ENCODE results near the gene TEX52.

The TEX52 gene

DNA sequence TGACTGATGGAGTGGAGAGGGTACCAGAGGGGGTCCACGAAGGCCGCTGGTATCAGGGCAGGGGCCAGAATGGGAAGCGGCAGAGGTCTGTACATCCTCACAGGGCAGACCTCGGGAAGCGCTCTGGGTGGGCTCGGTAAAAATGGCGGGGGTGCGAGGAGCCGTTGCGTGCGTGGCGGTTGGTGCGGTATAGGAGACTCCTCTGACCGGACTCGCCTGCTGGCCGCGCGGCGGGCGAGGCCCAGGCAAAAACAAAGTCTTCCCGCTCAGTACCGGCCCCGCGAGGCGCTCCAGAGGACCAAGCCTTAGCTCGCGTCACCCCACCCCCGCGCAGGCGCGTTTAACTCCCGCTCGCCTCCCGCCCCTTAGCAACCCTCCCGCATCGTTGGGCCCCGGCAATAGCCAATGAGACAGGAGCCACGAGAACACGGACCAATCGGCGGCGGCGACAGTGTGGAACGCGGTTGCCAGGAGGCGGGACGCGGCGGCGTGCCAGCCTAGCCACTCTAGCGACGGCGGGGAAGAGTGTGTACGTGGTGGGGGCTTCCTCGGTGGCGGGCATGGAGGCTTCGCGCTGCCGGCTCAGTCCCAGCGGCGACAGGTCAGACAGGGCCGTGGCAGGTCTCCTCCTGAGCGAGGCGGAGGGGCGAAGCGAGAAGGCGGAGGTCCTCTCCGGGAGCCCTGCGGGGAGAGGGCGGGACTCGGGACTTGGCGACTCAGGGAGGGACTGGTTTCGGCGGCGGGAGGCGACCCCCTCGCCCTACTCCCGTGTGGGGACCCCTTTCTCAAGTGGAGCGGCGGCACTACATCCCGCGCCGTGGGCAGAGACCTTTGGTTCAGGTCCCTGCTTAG is 33.8 kb upstream of the TEX52 start, which contains the start of gene TULP3:
Gene TULP3, plus strand, starts transcription at position 504 of the 852 bp plus-strand sequence. Its CDS starts 57 bp downstream, at position 561.
- peaks cover 23% of the 10 kb centered on the region for H3K4me1 ChIP-seq (ENCODE audit: insufficient read depth, low read length)
- DNase-seq (peak; percentile 98), ATAC-seq (ENCODE audit: insufficient read depth, low read depth) (peak; percentile 96)
- H4K20me1 ChIP-seq (ENCODE audit: insufficient read depth, low read length), result no peaks in the 10 kb centered on the region; the same call in 1 of the 2 replicates
- H3K27me3 ChIP-seq (ENCODE audit: insufficient read depth, low read length, poor library complexity), result no peaks in the 10 kb centered on the region
- peaks cover 34% of the 10 kb centered on the region for H3K36me3 ChIP-seq (ENCODE audit: insufficient read depth, low read length)
- H3K79me2 ChIP-seq (ENCODE audit: insufficient read depth, low read length), result peaks cover 36% of the 10 kb centered on the region
- peak within 1 kb of the TSS; percentile 67 for H3K9ac ChIP-seq (ENCODE audit: low read depth, low read length)
- H3K4me3 ChIP-seq (ENCODE audit: low read depth in 1 of 2, low read length in 2 of 2), result peak within 1 kb of the TSS; percentile 83 to 87; a peak in 3 of 4 replicates
- H2AFZ ChIP-seq (ENCODE audit: low read depth, low read length), result peak within 1 kb of the TSS; percentile 93
- H3K4me2 ChIP-seq (ENCODE audit: insufficient read depth, low read length), result peak within 1 kb of the TSS; percentile 68
- H3K27ac ChIP-seq (ENCODE audit: low read length), result peak within 1 kb of the TSS; percentile 80
- TF ChIP-seq, protein P1, sequence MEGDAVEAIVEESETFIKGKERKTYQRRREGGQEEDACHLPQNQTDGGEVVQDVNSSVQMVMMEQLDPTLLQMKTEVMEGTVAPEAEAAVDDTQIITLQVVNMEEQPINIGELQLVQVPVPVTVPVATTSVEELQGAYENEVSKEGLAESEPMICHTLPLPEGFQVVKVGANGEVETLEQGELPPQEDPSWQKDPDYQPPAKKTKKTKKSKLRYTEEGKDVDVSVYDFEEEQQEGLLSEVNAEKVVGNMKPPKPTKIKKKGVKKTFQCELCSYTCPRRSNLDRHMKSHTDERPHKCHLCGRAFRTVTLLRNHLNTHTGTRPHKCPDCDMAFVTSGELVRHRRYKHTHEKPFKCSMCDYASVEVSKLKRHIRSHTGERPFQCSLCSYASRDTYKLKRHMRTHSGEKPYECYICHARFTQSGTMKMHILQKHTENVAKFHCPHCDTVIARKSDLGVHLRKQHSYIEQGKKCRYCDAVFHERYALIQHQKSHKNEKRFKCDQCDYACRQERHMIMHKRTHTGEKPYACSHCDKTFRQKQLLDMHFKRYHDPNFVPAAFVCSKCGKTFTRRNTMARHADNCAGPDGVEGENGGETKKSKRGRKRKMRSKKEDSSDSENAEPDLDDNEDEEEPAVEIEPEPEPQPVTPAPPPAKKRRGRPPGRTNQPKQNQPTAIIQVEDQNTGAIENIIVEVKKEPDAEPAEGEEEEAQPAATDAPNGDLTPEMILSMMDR (IDR thresholded peaks at IDR 0.05; ENCODE audit: borderline replicate concordance, extremely low read depth, low read length, poor library complexity, severe bottlenecking), result no peak
- TF ChIP-seq EZH2 (IDR thresholded peaks at IDR 0.05; ENCODE audit: borderline replicate concordance, low read depth, low read length, severe bottlenecking), result no peak
- no peaks in the 10 kb centered on the region for H3K9me3 ChIP-seq (ENCODE audit: insufficient read depth, low read length, severe bottlenecking)

GRCh38 chr12:2890001-2890387 is 33.2 kb upstream of the TEX52 start:
- Histone ChIP-seq H2AFZ (ENCODE audit: low read depth, low read length) (peak overlapping the region; percentile 67), H3K4me1 (ENCODE audit: insufficient read depth, low read length) (peaks cover 23% of the 10 kb centered on the region), H3K4me3 (ENCODE audit: low read depth in 1 of 2, low read length in 2 of 2) (peak overlapping the region; percentile 14 to 87; a peak in 3 of 4 replicates), H3K36me3 (ENCODE audit: insufficient read depth, low read length) (peaks cover 38% of the 10 kb centered on the region), H3K79me2 (ENCODE audit: insufficient read depth, low read length) (peaks cover 41% of the 10 kb centered on the region), H3K27ac (ENCODE audit: low read length) (peak overlapping the region; percentile 80), H3K9ac (ENCODE audit: low read depth, low read length) (peak overlapping the region; percentile 67), H4K20me1 (ENCODE audit: insufficient read depth, low read length) (peaks cover 4% of the 10 kb centered on the region; the same call in 1 of the 2 replicates), H3K27me3 (ENCODE audit: insufficient read depth, low read length, poor library complexity) (no peaks in the 10 kb centered on the region), H3K4me2 (ENCODE audit: insufficient read depth, low read length) (peak overlapping the region; percentile 68), H3K9me3 (ENCODE audit: insufficient read depth, low read length, severe bottlenecking) (no peaks in the 10 kb centered on the region)
- no peak for ATAC-seq (ENCODE audit: insufficient read depth, low read depth)
- TF ChIP-seq, protein P1 (IDR thresholded peaks at IDR 0.05; ENCODE audit: borderline replicate concordance, extremely low read depth, low read length, poor library complexity, severe bottlenecking), result no peak
- no peak for TF ChIP-seq EZH2 (IDR thresholded peaks at IDR 0.05; ENCODE audit: borderline replicate concordance, low read depth, low read length, severe bottlenecking)
- DNase-seq, result no peak

- Histone ChIP-seq H3K36me3 (ENCODE audit: insufficient read depth, low read length) (peaks cover 44% of the 10 kb centered on the region), H3K27ac (ENCODE audit: low read length) (no peak overlapping the region)
- ATAC-seq (ENCODE audit: insufficient read depth, low read depth), result no peak
Observed at GRCh38 chr12:2886768-2887450, 30.1 kb upstream of the TEX52 start.

More at GRCh38 chr12:2886768-2887450, 30.1 kb upstream of the TEX52 start:
- H3K4me2 ChIP-seq (ENCODE audit: insufficient read depth, low read length), result no peak overlapping the region
- no peak overlapping the region for H2AFZ ChIP-seq (ENCODE audit: low read depth, low read length)
- no peaks in the 10 kb centered on the region for H3K27me3 ChIP-seq (ENCODE audit: insufficient read depth, low read length, poor library complexity)
- H3K9me3 ChIP-seq (ENCODE audit: insufficient read depth, low read length, severe bottlenecking), result no peaks in the 10 kb centered on the region
- DNase-seq, result no peak
- no peak overlapping the region for H3K9ac ChIP-seq (ENCODE audit: low read depth, low read length)
- H3K79me2 ChIP-seq (ENCODE audit: insufficient read depth, low read length), result peaks cover 58% of the 10 kb centered on the region
- peaks cover 28% of the 10 kb centered on the region; the same call in 1 of the 2 replicates for H4K20me1 ChIP-seq (ENCODE audit: insufficient read depth, low read length)
- H3K4me3 ChIP-seq (ENCODE audit: low read depth in 1 of 2, low read length in 2 of 2), result no peak overlapping the region
- peaks cover 16% of the 10 kb centered on the region for H3K4me1 ChIP-seq (ENCODE audit: insufficient read depth, low read length)
- TF ChIP-seq EZH2 (IDR thresholded peaks at IDR 0.05; ENCODE audit: borderline replicate concordance, low read depth, low read length, severe bottlenecking), result no peak
- TF ChIP-seq, protein P1 (IDR thresholded peaks at IDR 0.05; ENCODE audit: borderline replicate concordance, extremely low read depth, low read length, poor library complexity, severe bottlenecking), result no peak

Data from DND-41 (cell line).